RWPE1 (cell line): ENCODE data around the gene TMEM91.

Experiments
- CTCF ChIA-PET: fragments of 350-600 bp; sonication (Branson Sonifier 250); formaldehyde crosslinking; extraction: SDS; loops from one replicate; lab custom pipeline; 2021; lab: Yijun Ruan, JAX
- POLR2A ChIA-PET: fragments of 400-600 bp; formaldehyde crosslinking; extraction: SDS; loops from one replicate; lab custom pipeline; 2020; ENCODE audit warnings: antibody characterized with exemption; ENCODE audit not compliant: low non-redundant PET; lab: Yijun Ruan, JAX
- DNase-seq: peaks from one replicate; pipeline ENCODE4 v3.0.0; 2012; ENCODE audit warnings: low spot score
- H3K27ac ChIP-seq: fragments of 450-650 bp; 2 replicates; pipeline ENCODE4 v1.5.1; 2017
- CTCF ChIP-seq: fragments of 450-650 bp; conservative IDR thresholded peaks from 2 replicates; pipeline ENCODE4 v1.5.1; 2017; ENCODE audit warnings: low read depth, mild to moderate bottlenecking

Gene TMEM91

DNA sequence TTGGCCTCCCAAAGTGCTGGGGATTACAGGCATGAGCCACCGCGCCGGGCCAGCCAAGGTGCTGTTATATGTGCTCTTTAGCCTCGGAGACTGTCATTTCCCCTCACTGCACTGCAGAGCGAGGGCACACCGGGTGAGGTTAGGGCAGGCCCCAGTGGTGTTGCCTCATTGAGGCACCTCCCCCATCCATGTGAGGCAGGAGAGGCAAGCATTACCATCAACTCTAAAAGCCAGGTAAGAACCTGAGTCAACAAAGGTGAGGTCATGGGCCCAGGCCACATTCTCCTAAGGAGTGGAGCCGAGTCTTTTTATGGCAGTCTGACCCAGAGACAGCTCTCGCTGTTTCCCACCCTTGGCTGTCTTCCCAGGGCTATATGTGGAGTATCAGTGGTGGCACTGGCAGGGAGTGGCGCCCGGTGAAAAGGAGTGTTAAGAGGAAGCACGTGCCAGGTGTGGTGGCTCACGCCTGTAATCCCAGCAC lies 39.9 kb downstream of the TMEM91 start:
- ChIA-PET CTCF (interaction anchor here (0.6 to 0.7 kb wide), 2 partner anchors 15 to 456 kb away, joined by 3 read pairs; no protein-coding TSS in a partner anchor), POLR2A (no interaction called here)
- DNase-seq = peak; percentile 32
- 0 out of 2 replicates have a peak overlapping the region, but pooled peaks have one; percentile 5 for H3K27ac ChIP-seq
- no peak for TF ChIP-seq CTCF

DNA sequence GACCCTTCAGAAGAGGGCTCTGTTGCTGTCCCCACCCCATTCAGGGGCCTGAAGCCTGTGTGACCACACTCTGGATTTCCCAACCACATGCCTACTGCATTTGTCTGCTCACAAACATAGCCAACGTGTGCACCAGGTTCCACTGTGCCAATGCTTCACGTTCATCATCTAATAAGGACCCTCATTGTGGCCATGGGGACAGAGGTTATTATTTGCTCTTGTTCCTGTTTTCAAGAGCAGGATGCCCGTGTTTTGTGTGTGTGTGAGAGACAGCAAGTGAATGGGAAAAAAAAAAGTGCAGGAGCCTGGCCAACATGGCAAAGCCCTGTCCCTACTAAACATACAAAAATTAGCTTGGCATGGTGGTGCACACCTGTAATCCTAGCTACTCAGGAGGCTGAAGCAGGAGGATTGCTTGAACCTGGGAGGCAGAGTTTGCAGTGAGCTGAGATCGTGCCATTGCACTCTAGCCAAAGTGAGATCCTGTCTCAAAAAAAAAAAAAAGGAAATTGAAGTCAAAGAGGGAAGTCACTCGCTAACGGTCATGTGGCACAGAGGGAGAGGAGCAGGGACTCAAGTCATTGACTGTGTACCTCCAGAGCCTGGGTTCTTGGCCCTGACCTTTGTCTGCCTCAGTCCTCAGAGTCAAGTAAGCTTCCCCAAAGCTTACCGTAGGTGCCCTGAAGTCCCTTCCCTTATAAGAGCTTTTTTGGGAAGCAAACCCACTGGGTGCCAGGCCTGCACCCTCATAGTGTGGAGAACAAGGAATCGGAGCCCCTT lies 44.0 kb downstream of the TMEM91 start:
- CTCF ChIA-PET = interaction anchor here (0.6 to 0.9 kb wide), 2 partner anchors 16 to 84 kb away, joined by 3 read pairs; no protein-coding TSS in a partner anchor
- TF ChIP-seq CTCF = no peak
- POLR2A ChIA-PET = no interaction called here
- DNase-seq = no peak
- H3K27ac ChIP-seq = no peak overlapping the region

- CTCF ChIA-PET = interaction anchor here (0.9 kb wide), 1 partner anchor 15 kb away, joined by 3 read pairs; no protein-coding TSS in a partner anchor
- POLR2A ChIA-PET = no interaction called here
- DNase-seq = no peak
- no peak for TF ChIP-seq CTCF
- no peak overlapping the region for H3K27ac ChIP-seq
These were observed 45.0 kb downstream of the TMEM91 start for GRCh38 chr19:41421314-41421713.

- DNase-seq = no peak
- no peak for TF ChIP-seq CTCF
- H3K27ac ChIP-seq = no peak overlapping the region
- POLR2A ChIA-PET = no interaction called here
- CTCF ChIA-PET = no interaction called here
These were observed 45.6 kb downstream of the TMEM91 start for GRCh38 chr19:41421973-41422372.

GRCh38 chr19:41422456-41422855 lies 46.1 kb downstream of the TMEM91 start:
- ChIA-PET CTCF (interaction anchor here (0.6 kb wide), 1 partner anchor 460 kb away, joined by 4 read pairs; no protein-coding TSS in a partner anchor), POLR2A (no interaction called here)
- TF ChIP-seq CTCF = no peak

DNA sequence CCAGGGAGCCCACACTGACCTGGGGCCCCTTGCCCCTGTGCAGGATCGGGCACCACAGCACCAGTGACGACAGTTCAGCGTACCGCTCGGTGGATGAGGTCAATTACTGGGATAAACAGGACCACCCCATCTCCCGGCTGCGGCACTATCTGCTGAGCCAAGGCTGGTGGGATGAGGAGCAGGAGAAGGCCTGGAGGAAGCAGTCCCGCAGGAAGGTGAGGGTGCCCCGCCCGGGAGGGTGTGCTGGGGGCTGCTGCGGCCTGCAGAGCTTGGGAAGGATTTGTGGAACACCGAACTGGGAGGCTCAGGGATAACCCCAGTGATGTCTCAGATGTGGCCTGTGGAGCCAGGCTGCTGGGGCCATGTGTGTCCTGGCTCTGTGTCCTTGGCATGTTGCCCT lies 46.6 kb downstream of the TMEM91 start:
- peak overlapping the region; percentile 96 for H3K27ac ChIP-seq
- TF ChIP-seq CTCF = no peak
- POLR2A ChIA-PET = no interaction called here
- CTCF ChIA-PET = interaction anchor here (0.6 kb wide), 1 partner anchor 461 kb away, joined by 4 read pairs; no protein-coding TSS in a partner anchor
- no peak for DNase-seq

More at GRCh38 chr19:41422456-41422855, 46.1 kb downstream of the TMEM91 start:
- no peak for DNase-seq
- H3K27ac ChIP-seq = no peak overlapping the region; the same call in 1 of the 2 replicates
